ENCODE results near the gene SLC38A8. TPM values are rescaled to one million over a fixed set of nuclear protein-coding genes. Genes with fewer than 3 reads are reported as not detected.

Gene SLC38A8
- total RNA-seq, 2 donors from 2014 or later: not detected

DNA sequence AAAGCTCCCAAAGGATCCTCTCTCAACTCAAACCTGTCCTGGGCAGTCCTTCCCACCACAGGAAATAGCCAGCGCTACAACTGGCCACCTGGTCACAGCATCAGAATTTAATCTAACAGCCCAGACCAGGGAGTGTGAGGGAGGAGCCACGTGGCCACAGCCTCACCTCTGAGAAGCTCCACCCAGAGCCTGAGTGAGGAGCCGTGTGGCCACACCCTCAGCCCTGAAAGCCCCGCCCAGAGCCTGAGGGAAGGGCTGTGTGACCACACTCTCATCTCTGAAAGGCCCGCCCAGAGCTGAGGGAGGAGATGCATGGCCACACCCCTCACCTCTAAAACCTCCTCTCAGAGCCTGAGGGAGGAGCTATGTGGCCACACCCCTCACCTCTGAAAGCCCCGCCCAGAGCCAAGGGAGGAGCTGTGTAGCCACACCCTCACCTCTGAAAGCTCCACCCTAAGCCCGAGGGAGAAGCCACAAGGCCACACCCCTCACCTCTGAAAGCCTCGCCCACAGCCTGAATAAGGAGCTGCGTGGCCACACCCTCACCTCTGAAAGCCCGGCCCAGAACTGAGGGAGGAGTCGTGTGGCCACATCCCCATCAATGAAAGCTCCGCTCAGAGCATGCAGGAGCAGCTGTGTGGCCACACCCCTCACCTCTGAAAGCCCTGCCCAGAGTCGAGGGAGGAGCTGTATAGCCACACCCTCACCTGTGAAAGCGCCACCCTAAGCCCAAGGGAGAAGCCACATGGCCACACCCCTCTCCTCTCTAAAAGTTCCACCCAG, 28.6 kb downstream of the SLC38A8 start:
- DNase-seq (peak; percentile 36), ATAC-seq (peak; percentile 62 to 92)
- intact Hi-C loops (cut with DNase I): no loop called here

DNA sequence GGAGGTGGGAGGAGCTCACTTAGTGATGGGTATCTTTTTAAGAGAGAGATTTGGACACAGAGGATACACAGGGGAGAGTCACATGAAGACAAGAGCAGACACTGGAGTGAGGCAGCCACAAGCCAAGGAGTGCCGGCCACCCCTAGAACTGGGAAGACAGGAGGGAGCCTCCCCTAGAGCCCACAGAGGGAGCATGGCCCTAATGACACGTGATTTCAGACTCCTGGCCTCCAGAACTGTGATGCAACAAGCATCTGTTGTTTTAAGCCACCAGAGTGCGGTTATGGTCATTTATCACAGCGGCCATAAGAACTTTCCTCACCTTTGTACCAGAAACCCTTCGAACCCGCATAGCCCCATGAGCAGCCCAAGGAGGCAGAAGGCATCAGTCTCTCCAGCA, 33.3 kb downstream of the SLC38A8 start:
- DNase-seq (no peak), ATAC-seq (no peak)
- intact Hi-C loops (cut with DNase I): loop anchor here in 1 of 2 donors (2.0 kb wide), 1 partner anchor 28 kb away; no protein-coding TSS in a partner anchor

DNA sequence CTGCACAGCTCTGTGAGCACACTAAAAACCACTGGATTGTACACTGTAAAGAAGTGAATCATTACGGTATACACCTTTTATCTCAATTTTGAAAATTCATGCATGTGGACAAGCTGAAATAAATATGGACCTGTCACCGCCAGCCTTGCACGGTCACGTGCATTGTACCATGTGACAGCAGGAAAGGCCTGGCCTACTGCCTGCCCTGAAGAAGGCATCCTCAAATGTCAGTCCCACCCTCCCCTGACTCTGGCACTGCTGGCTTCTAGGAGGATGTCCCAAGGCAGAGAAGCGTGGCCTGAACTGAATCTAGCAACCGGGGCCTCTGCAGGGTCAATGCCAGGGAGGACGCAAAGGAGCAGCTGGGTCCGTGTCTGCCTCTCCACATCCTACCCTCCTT, 34.6 kb downstream of the SLC38A8 start:
- intact Hi-C loops (cut with DNase I): loop anchor here in 1 of 2 donors (2.0 kb wide), 1 partner anchor 29 kb away; no protein-coding TSS in a partner anchor
- ATAC-seq: peak in 1 of 2 donors; percentile 66
- no peak for DNase-seq

DNA sequence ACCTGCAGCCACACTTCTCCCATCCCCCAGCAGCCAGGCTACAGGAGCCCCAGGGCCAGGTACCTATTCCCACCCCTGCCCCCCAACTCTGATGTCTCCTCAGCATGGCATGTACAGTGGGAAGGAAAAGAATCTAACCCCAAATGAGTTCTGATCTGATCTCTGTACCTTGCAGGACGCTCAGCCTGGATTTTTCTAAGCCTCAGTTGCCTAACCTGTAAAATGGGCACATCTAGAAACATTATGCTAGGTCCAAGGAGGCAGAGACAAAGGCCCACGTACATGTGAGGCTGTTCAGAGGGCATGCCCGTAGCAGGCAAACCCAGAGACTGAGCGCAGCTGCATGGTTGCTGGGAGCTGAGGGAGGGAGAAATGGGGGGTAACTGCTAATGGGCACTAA, 35.1 kb downstream of the SLC38A8 start:
- ATAC-seq (no peak), DNase-seq (no peak)
- intact Hi-C loops (cut with DNase I): no loop called here

DNA sequence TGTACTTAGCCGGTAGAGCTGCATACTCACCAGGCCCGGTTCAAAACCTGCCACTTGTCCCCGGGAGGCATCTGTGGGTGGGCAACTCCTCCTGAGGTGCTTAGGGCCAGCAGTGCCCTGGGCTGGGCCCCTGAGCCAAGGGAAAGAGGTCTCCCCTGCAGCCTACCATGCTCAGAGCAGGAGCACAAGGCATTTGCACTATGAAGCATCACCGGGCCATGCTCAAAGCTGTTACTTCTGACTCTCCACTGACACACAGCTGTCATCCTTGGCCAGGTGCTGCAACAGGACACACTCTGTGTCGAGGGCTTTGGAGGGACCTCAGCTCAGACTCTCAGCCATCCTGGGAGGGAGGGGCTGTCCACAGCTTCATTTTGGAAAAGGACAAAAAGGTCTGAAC, 37.2 kb downstream of the SLC38A8 start:
- intact Hi-C loops (cut with DNase I): no loop called here
- ATAC-seq (no peak), DNase-seq (no peak)

DNA sequence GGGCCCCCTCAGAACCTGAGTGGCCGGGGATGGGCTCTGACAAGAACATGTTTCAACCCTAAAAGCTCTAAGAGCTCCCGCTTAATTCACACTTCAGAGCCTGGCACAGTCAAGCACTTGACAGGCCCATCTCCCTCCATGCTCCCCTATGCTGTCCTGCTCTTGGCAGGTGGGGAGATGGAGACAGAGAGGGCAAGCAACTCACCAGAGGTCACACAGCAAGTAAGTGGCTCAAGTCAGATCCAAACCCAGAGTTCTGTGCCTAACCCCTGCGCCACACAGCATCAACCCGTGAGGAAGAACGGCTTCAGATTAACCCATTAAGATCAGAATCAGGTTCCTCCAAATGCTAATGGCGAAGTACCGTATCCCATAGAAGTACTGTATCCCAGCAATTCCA, 38.2 kb downstream of the SLC38A8 start:
- DNase-seq (no peak), ATAC-seq (no peak)
- intact Hi-C loops (cut with DNase I): no loop called here

DNA sequence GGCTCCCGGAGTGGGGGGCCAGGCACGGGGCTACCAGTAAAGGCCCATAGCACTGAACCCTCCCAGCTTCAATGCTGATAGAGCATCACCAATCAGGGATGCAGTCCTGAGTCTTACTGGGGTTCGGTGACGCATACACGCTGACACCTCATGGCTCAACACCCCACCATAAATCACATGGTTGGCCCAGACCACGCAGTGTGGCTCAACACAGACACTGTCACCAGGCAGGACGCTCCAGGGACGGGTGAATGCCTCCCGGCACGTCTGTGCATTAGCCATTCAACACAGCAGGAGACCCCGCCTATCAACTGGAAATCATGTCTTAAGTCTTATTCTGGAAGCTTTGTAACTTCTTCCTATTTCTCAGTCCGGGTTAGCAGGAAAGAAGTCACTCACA, 39.6 kb downstream of the SLC38A8 start:
- intact Hi-C loops (cut with DNase I): no loop called here
- no peak for DNase-seq
- ATAC-seq: no peak

DNA sequence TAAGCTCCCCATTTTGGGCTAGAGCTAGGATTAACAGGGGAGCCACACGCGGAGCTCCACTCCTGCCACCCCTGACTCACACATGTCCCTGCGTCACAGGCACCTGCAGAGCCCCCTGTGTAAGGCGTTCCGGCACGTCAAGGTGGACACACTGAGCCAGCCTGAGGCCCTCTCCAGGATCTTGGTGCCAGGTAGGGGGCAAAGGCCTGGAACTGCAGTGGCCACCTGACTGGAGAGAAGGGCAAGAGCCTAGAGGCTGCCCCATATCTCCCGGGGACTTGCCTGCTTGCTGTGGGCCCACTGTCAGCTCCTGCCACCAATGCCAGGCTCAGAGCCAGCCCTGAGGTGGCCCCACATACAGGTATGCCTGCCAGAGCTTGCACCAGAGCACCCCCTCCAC, 40.9 kb downstream of the SLC38A8 start:
- intact Hi-C loops (cut with DNase I): no loop called here
- ATAC-seq (no peak), DNase-seq (no peak)

DNA sequence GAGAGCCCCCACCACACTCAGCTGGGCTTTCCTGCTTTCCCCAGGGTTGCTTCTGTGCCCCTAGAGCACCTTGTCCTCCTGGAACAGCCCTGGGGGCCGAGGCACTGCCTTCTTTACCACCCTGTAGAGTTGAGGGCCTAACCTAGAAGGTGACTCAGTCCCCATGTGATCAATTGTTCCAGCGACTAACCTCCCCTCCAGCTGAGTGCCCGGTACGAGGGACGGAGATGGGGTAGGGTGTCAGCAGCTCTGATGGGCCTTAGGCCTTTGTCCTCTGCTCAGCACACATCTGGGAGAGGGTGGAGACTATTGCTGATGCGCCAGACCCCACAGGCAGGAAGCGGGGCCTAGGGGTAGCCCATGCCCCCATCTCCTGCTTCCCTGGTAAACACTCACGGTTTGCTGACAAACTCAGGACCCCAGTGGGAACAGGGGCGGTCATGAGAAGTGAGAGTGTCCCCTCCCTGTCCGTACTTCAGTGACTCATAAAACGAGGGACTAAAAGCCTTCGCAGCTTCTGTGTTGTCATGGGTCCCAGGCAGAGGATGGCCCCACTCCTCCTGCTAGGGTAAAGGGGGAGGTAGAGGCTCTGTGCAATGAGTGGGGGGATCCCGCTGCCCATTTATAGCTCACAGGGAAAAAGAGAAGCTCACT, 41.5 kb downstream of the SLC38A8 start:
- DNase-seq (no peak), ATAC-seq (no peak)
- intact Hi-C loops (cut with DNase I): no loop called here

DNA sequence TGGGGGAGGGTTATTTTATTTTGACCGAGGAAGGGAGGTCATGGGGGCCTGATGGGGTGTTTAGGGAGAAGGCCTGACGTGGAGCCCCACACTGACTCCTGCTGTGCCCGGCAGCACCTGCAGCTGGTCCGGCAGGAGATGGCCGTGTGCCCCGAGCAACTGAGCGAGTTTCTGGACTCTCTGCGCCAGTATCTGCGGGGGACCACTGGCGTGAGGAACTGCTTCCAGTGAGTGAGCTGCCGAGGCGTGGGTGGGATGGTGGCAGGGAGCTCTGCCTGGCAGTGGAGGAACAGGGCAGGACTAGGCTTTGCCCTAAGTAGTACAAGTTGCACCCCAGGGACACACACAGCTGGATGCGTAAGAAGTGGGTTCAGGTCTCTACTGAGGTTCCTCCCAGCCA, 44.5 kb downstream of the SLC38A8 start:
- intact Hi-C loops (cut with DNase I): no loop called here
- no peak for DNase-seq
- no peak for ATAC-seq

DNA sequence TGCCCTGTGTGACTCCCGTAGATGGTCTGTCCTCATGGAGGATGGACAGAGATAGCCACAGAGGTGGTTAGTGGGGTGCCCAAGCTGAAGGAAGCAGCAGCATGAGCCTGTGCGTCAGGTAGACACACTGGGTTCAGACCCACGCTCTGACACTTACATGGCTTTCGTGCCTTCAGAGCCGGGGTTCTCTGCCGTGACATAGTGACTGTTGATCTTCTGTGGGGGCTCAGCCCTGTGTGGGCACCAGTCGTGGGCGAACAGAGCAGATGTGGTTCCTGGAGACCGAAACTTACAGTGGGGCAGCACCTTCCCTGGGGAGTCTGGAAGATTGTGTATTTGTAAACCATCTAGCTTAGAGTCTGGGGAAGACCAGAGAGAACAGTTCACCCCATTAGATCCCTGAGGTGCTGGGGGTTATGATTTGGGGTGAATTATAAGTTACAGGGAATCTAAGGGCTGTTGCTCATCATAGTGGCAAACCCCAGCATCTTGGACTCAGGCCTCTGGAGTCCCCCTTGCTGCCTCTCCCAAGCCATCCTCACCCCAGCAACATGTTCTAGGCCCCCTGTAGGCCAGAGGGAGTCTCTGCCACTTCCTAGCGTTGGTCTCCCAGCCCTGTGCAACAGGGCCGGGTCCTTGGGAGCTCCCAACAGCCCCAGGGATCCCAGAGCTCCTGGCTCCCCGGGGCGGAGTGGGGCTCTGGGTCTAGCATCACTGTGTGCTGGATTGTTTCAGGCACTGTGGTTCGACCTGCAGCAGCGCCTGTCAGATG, 45.9 kb downstream of the SLC38A8 start:
- no peak for ATAC-seq
- intact Hi-C loops (cut with DNase I): no loop called here
- no peak for DNase-seq

DNA sequence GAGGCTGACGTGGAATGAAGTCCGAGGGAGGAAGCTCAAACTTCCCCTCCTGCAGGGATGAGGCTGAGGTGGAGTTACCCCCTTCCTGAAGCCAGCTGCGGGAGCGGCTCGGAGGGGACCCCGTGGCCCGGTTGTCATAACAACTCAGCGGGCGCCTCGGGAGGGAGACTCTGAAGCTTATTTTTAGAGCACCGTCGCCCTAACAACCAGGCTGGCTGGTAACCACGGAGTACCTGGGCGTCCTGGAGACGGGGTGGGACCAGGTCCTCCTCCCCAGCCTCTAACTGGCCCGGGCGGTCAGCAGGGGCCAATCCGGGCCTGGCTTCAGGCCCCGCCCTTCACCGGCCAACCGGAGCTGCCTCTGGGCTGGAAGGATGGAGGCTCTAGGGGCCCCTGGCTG, 46.8 kb downstream of the SLC38A8 start:
- ATAC-seq: peak; percentile 64 to 65
- DNase-seq: no peak
- intact Hi-C loops (cut with DNase I): no loop called here

DNA sequence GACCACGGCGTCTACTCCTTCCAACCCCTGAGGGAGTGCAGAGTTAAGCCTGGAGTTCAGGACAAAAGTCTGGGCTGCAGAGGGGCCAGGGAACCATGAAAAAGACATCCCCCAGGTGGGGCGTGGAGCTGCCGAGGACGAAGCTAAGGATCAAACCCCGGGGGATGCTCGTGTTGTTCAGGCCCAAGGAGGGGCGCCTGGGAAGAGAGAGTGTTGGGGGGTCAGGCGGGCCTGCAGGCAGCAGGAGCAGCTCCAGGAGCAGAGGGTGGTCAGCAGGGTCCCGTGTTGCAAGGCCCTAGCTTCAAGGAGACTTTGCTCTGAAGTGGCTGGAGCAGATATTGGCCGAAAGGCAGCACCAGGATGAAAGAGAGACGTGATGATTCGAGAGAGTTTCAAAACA, 47.9 kb downstream of the SLC38A8 start:
- ATAC-seq (no peak), DNase-seq (no peak)
- intact Hi-C loops (cut with DNase I): no loop called here

DNA sequence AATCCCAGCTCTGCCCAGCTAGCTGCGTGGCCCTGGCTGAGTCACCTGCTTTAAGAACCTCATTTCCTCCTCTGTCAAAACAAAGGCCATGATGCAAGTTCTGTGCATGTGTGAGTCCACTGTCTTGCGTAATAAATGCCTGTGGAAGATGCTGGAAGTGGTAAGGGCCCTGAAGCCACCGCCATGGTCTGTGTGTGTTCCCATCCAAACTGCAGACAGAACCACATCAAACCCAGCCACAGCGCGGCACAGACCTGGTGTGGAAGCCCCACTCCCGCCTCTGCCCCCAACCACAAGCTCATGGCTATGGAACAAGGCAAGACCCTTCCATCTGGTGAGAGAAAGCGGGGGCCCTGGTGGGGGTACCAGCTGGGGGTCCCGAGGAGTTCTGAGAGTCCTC, 48.5 kb downstream of the SLC38A8 start:
- DNase-seq (no peak), ATAC-seq (peak in 1 of 2 donors; percentile 8)
- intact Hi-C loops (cut with DNase I): no loop called here

DNA sequence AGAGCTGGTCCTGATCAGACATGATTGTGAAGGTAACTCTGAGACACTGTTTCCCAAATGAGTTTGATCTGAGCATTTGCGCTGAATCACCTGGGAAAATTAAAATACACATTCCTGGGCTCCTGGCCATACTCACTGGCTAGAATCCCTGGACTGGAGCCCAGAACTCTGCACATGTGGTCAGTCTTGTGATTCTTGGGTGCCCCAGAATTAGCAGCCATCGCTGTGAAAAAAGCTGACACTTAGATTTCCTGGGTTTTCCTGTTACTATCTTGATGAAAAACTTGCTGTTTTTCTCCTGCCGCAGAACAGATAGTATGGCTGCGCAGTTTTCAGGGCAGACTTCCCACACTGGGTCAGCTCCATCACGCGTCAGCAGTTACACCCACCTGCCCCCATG, 50.0 kb downstream of the SLC38A8 start:
- intact Hi-C loops (cut with DNase I): no loop called here
- DNase-seq: peak; percentile 40
- ATAC-seq: peak; percentile 52 to 72

DNA sequence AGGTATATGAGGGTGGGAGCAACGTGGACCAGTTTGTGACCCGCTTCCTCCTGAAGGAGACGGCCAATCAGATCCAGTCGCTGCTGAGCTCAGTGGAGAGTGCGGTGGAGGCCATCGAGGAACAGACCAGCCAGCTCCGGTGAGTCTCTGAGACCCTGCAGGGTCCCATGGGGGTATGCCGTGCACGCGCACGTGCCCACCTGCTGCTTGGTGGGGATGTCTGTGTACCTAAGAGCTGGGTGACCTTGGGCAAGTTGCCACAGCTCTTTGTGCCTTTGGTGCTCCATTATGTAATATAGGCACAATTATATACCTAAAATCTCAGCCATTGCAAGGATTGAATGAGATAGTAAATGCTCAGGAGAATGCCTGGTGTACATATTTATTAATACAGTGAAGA, 52.1 kb downstream of the SLC38A8 start:
- ATAC-seq (no peak), DNase-seq (no peak)
- intact Hi-C loops (cut with DNase I): no loop called here

DNA sequence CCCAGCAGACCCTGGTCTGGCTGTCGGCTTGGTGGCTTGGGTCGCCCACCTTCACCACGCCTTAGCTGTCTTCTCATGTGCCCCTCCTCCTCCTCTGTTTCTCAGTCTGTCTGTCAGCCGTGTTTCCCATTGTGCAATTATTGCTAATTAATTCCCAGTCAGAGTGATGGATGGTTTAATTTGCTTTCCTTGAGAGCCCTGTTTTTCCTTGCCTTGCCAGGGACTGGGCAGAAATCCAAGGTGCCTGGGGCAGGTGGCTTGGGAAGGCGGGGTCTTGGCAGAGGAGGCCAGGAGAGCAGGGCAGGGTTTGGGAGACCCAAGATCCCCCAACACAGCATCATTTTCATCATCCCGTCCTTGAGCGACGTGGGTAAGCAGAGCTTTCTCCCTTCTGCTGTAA, 53.3 kb downstream of the SLC38A8 start:
- intact Hi-C loops (cut with DNase I): no loop called here
- DNase-seq: no peak
- ATAC-seq: no peak

DNA sequence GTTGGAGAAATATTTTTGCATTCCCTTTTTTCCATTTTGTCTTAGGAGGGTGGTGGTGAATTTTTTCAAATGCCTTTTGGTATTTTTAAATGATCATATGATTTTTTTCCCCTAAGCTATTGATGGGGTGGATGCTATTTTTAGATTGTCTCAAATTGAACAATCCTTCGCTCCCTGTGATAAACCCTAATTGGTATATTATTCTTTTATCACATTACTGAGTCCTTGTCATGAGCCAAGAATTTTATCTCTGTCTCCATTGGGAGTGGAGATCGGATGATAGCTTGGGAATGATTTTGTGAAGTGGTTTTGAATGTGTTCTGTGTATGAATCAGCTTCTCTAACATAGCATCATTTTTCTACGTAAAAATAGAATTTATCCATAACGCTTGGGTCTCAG, 59.1 kb downstream of the SLC38A8 start:
- intact Hi-C loops (cut with DNase I): no loop called here
- DNase-seq: no peak
- ATAC-seq: no peak

DNA sequence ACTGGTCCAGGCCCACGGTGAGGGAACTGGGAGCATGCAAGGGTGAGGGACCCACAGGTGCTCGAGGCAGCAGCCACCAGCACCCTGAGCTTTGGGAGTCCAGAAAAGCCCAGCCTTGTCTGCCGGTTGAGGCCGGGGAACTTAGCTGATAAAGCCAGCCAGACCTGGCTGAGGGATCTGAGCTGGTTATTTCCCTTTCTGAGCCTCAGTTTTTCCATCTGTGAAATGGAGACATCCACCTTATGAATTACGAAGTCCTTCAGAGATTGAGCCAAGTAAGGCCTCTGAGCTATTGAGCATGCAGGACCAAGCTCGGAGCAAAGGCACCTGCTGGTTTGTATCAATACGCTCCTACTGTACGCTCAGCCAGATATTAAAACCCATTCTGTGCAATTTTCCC, 60.8 kb downstream of the SLC38A8 start:
- intact Hi-C loops (cut with DNase I): no loop called here
- DNase-seq: no peak
- ATAC-seq: no peak

DNA sequence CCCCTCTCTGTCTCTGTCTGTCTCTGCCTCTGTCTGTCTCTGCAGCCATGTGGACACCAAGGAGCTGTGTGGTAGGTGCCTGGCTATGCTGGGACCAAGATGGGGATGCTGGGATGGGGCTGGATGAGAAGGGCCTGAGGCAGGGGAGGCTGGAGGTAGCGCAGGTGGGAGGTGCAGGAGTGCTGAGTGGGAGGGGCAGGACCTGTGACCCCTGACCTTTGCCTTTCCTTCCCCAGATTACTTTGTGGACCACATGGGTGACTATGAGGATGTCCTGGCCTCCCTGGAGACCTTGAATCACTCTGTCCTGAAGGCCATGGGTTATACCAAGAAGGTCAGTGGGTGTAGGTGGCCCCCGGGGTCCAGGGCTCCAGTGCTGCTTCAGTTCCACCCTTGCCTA, 61.8 kb downstream of the SLC38A8 start:
- ATAC-seq (no peak), DNase-seq (no peak)
- intact Hi-C loops (cut with DNase I): no loop called here

Data from left cardiac atrium (tissue), 4 donors.